H9 (cell line): ENCODE data around the gene SMAD6. TPM values are rescaled to one million over a fixed set of nuclear protein-coding genes. Genes with fewer than 3 reads are reported as not detected.

Source experiments
- DNase-seq: peaks from one replicate; pipeline ENCODE4 v3.0.0-alpha.2; 2017
- H2AFZ ChIP-seq: one replicate; pipeline ENCODE4 v1.6.1; 2013; ENCODE audit warnings: mild to moderate bottlenecking, low read length, control low read depth, moderate library complexity
- H2AK5ac ChIP-seq: 2 replicates; pipeline ENCODE4 v1.6.1; 2013; ENCODE audit warnings: low read length, control low read depth, mixed read lengths; ENCODE audit not compliant: insufficient read length
- H2BK120ac ChIP-seq: one replicate; pipeline ENCODE4 v1.6.1; 2013; ENCODE audit warnings: low read depth, mild to moderate bottlenecking, low read length, control low read depth, inconsistent platforms; ENCODE audit not compliant: poor library complexity, severe bottlenecking
- H2BK12ac ChIP-seq: 2 replicates; pipeline ENCODE4 v1.6.1; 2013; ENCODE audit warnings: low read length, control low read depth, mixed read lengths, low read depth; ENCODE audit not compliant: insufficient read length
- H2BK15ac ChIP-seq: 2 replicates; pipeline ENCODE4 v1.6.1; 2013; ENCODE audit warnings: low read depth, low read length, control low read depth
- H2BK20ac ChIP-seq: one replicate; pipeline ENCODE4 v1.6.1; 2013; ENCODE audit warnings: low read depth, mild to moderate bottlenecking, low read length, control low read depth, inconsistent platforms; ENCODE audit not compliant: poor library complexity, severe bottlenecking
- H2BK5ac ChIP-seq: 2 replicates; pipeline ENCODE4 v1.6.1; 2013; ENCODE audit warnings: low read length, control low read depth, mixed read lengths; ENCODE audit not compliant: insufficient read length
- H3K14ac ChIP-seq: 2 replicates; pipeline ENCODE4 v1.6.1; 2013; ENCODE audit warnings: low read length, control low read depth; ENCODE audit not compliant: insufficient read depth
- H3K18ac ChIP-seq: 2 replicates; pipeline ENCODE4 v1.6.1; 2013; ENCODE audit warnings: low read depth, mild to moderate bottlenecking, mixed read lengths, low read length, control low read depth; ENCODE audit not compliant: insufficient read length
- H3K23ac ChIP-seq: 2 replicates; pipeline ENCODE4 v1.6.1; 2013; ENCODE audit warnings: low read length, control low read depth, mixed read lengths, low read depth; ENCODE audit not compliant: insufficient read length
- H3K23me2 ChIP-seq: 2 replicates; pipeline ENCODE4 v1.6.1; 2013; ENCODE audit warnings: low read depth, mild to moderate bottlenecking, mixed read lengths, low read length, control low read depth; ENCODE audit not compliant: insufficient read length, poor library complexity, severe bottlenecking
- H3K27ac ChIP-seq: 2 replicates; pipeline ENCODE4 v1.5.1; 2013; ENCODE audit warnings: low read length, control low read depth, mixed read lengths, low read depth; ENCODE audit not compliant: insufficient read length
- H3K27me3 ChIP-seq: 2 replicates; pipeline ENCODE4 v1.6.1; 2013; ENCODE audit warnings: low read length, control low read depth, inconsistent platforms; ENCODE audit not compliant: insufficient read depth
- H3K4ac ChIP-seq: 2 replicates; pipeline ENCODE4 v1.6.1; 2013; ENCODE audit warnings: low read depth, mild to moderate bottlenecking, control low read depth, inconsistent platforms, low read length, moderate library complexity
- H3K4me1 ChIP-seq: 2 replicates; pipeline ENCODE4 v1.6.1; 2013; ENCODE audit warnings: low read length, control low read depth, inconsistent platforms; ENCODE audit not compliant: insufficient read depth
- H3K4me2 ChIP-seq: 2 replicates; pipeline ENCODE4 v1.6.1; 2013; ENCODE audit warnings: low read length, control low read depth, mixed read lengths; ENCODE audit not compliant: insufficient read length, insufficient read depth
- H3K56ac ChIP-seq: 2 replicates; pipeline ENCODE4 v1.6.1; 2013; ENCODE audit warnings: low read depth, mild to moderate bottlenecking, mixed read lengths, low read length, control low read depth; ENCODE audit not compliant: insufficient read length
- H3K79me1 ChIP-seq: 2 replicates; pipeline ENCODE4 v1.6.1; 2013; ENCODE audit warnings: low read depth, mild to moderate bottlenecking, moderate library complexity, low read length, control low read depth, inconsistent platforms; ENCODE audit not compliant: insufficient read depth, poor library complexity, severe bottlenecking
- H3K79me2 ChIP-seq: 2 replicates; pipeline ENCODE4 v1.6.1; 2013; ENCODE audit warnings: low read length, control low read depth, inconsistent platforms; ENCODE audit not compliant: insufficient read depth
- H3K9ac ChIP-seq: 2 replicates; pipeline ENCODE4 v1.6.1; 2013; ENCODE audit warnings: low read length, control low read depth, mixed read lengths; ENCODE audit not compliant: insufficient read length; ENCODE audit errors: extremely low read depth
- H3K9me3 ChIP-seq: one replicate; pipeline ENCODE4 v1.6.1; 2013; ENCODE audit warnings: low read depth, low read length, inconsistent platforms; ENCODE audit not compliant: control insufficient read depth
- H3T11ph ChIP-seq: one replicate; pipeline ENCODE4 v1.6.1; 2013; ENCODE audit warnings: mild to moderate bottlenecking, low read length, control low read depth, inconsistent platforms
- H4K20me1 ChIP-seq: one replicate; pipeline ENCODE4 v1.6.1; 2013; ENCODE audit not compliant: control insufficient read depth, insufficient read length, insufficient read depth
- H4K5ac ChIP-seq: 2 replicates; pipeline ENCODE4 v1.6.1; 2013; ENCODE audit warnings: low read depth, mild to moderate bottlenecking, mixed read lengths, low read length, control low read depth; ENCODE audit not compliant: insufficient read length
- H4K8ac ChIP-seq: replicated peaks from 2 replicates; pipeline ENCODE4 v1.6.1; 2013; ENCODE audit warnings: low read length, control low read depth, mixed read lengths, low read depth; ENCODE audit not compliant: insufficient read length
- H4K91ac ChIP-seq: 2 replicates; pipeline ENCODE4 v1.6.1; 2013; ENCODE audit warnings: low read depth, mild to moderate bottlenecking, moderate library complexity, mixed read lengths, low read length, control low read depth; ENCODE audit not compliant: insufficient read length
- H3K27ac Mint-ChIP-seq, 3 experiments: 2 replicates in 2 of 3; 3 replicates in 1 of 3; pipeline ENCODE4 v1.8.0; 2020 to 2021; ENCODE audit warnings: mixed read lengths in 3 of 3, mild to moderate bottlenecking in 1 of 3, moderate library complexity in 1 of 3
- H3K27me3 Mint-ChIP-seq: 2 replicates; pipeline ENCODE4 v1.8.0; 2021; ENCODE audit warnings: low read depth, mild to moderate bottlenecking, moderate library complexity, mixed read lengths
- H3K36me3 Mint-ChIP-seq, 3 experiments: 2 replicates in 2 of 3; 3 replicates in 1 of 3; pipeline ENCODE4 v1.8.0; 2020 to 2021; ENCODE audit warnings: low read depth in 3 of 3, mixed read lengths in 3 of 3; ENCODE audit not compliant: insufficient read depth in 1 of 3
- H3K4me1 Mint-ChIP-seq, 2 experiments: 2 replicates each; pipeline ENCODE4 v1.8.0; 2020; ENCODE audit warnings: mixed read lengths in 2 of 2
- H3K4me3 Mint-ChIP-seq, 2 experiments: 2 replicates in 1 of 2; 3 replicates in 1 of 2; pipeline ENCODE4 v1.8.0; 2020 to 2021; ENCODE audit warnings: mild to moderate bottlenecking in 2 of 2, mixed read lengths in 2 of 2, moderate library complexity in 1 of 2
- H3K9me3 Mint-ChIP-seq, 2 experiments: 2 replicates in 1 of 2; 3 replicates in 1 of 2; pipeline ENCODE4 v1.8.0; 2020; ENCODE audit warnings: mild to moderate bottlenecking in 2 of 2, mixed read lengths in 2 of 2, moderate library complexity in 1 of 2
- CTCF ChIP-seq: fragments of 200-600 bp; sonication (generic); conservative IDR thresholded peaks from 3 replicates; pipeline ENCODE4 v1.8.0; 2021; ENCODE audit warnings: antibody characterized with exemption, mild to moderate bottlenecking
- WGBS: extraction: QIAGEN DNeasy Blood & Tissue Kit; methylation state at CpG from one replicate; pipeline ENCODE4 v1.1.7; 2013; ENCODE audit warnings: missing lambda C conversion rate, low lambda C conversion rate, mixed read lengths; ENCODE audit not compliant: insufficient read length; ENCODE audit errors: extremely low coverage; 5-methylcytosine and 5-hydroxymethylcytosine counted together
- total RNA-seq: library from RNA; stranded (reverse); gene quantifications from 2 replicates; pipeline ENCODE4 v1.2.1, GENCODE V29; 2021

SMAD6 gene
- total RNA-seq, 1 experiment from 2014 or later: 6.0 TPM

GRCh38 chr15:66670762-66671580 is 31.1 kb upstream of the SMAD6 start:
- H2AK5ac ChIP-seq: no peak overlapping the region
- no peak overlapping the region for H2BK12ac ChIP-seq
- no peak overlapping the region for H4K8ac ChIP-seq
- peaks cover 0 to 5% (median 0%) of the 10 kb centered on the region in 3 experiments; a peak in 2 of 7 replicates for H3K36me3 Mint-ChIP-seq
- peak overlapping the region; percentile 26 for H3K4me2 ChIP-seq
- no peak overlapping the region for H2BK5ac ChIP-seq
- peaks cover 1% of the 10 kb centered on the region for H3K27me3 Mint-ChIP-seq
- peak overlapping the region in 1 of 3 experiments; percentile 11; a peak in 1 of 7 replicates for H3K27ac Mint-ChIP-seq
- DNase-seq: peak; percentile 94
- H3T11ph ChIP-seq: no peak overlapping the region
- H3K4ac ChIP-seq: no peak overlapping the region
- WGBS: no CpG with 5 or more reads among the region's 23 CpGs
- H3K27ac ChIP-seq: no peak overlapping the region
- no peaks in the 10 kb centered on the region for H3K9me3 ChIP-seq
- H2AFZ ChIP-seq: no peak overlapping the region
- H2BK20ac ChIP-seq: no peak overlapping the region
- no peaks in the 10 kb centered on the region for H4K20me1 ChIP-seq
- H3K23me2 ChIP-seq: no peaks in the 10 kb centered on the region
- no peaks in the 10 kb centered on the region for H3K79me2 ChIP-seq
- no peak overlapping the region for H3K18ac ChIP-seq
- no peak overlapping the region for H4K91ac ChIP-seq
- peaks cover 25 to 30% of the 10 kb centered on the region in 2 experiments for H3K4me1 Mint-ChIP-seq
- no peak for TF ChIP-seq CTCF
- H3K4me1 ChIP-seq: peaks cover 3% of the 10 kb centered on the region; the same call in 1 of the 2 replicates
- H2BK15ac ChIP-seq: no peak overlapping the region
- no peak overlapping the region for H3K56ac ChIP-seq
- no peak overlapping the region for H2BK120ac ChIP-seq
- H3K9ac ChIP-seq: no peak overlapping the region
- H3K14ac ChIP-seq: no peak overlapping the region
- peaks cover 0 to 7% of the 10 kb centered on the region in 2 experiments; a peak in 4 of 5 replicates for H3K9me3 Mint-ChIP-seq
- H3K79me1 ChIP-seq: no peaks in the 10 kb centered on the region
- H3K27me3 ChIP-seq: no peaks in the 10 kb centered on the region
- H3K23ac ChIP-seq: no peak overlapping the region
- no peak overlapping the region for H4K5ac ChIP-seq
- H3K4me3 Mint-ChIP-seq: peak overlapping the region; percentile 10 to 27; a peak in 1 of 5 replicates
